Effector memory CD4-positive, alpha-beta T cell (primary cell): ENCODE measurements around the gene ARID1A.

Source experiments
- DNase-seq, 3 donors: peaks; one replicate each; pipeline ENCODE4 v3.0.0-alpha.2; 2020
- H3K27ac ChIP-seq: 2 replicates; pipeline ENCODE4 v1.7.0; 2013; ENCODE audit warnings: mild to moderate bottlenecking, low read length, moderate library complexity; ENCODE audit not compliant: insufficient read depth, poor library complexity, severe bottlenecking
- H3K27me3 ChIP-seq: replicated peaks from 2 replicates; pipeline ENCODE4 v1.7.0; 2013; ENCODE audit warnings: mild to moderate bottlenecking, low read length; ENCODE audit not compliant: insufficient read depth, control insufficient read depth, poor library complexity, severe bottlenecking
- H3K36me3 ChIP-seq: 2 replicates; pipeline ENCODE4 v1.7.0; 2013; ENCODE audit warnings: mild to moderate bottlenecking, low read length, moderate library complexity; ENCODE audit not compliant: control insufficient read depth, insufficient read depth
- H3K4me1 ChIP-seq: 2 replicates; pipeline ENCODE4 v1.7.0; 2013; ENCODE audit warnings: low read length, mild to moderate bottlenecking; ENCODE audit not compliant: control insufficient read depth, insufficient read depth, poor library complexity, severe bottlenecking
- H3K4me3 ChIP-seq: 2 replicates; pipeline ENCODE4 v1.7.0; 2013; ENCODE audit warnings: low read length, low read depth, mild to moderate bottlenecking; ENCODE audit not compliant: insufficient read depth, poor library complexity, severe bottlenecking
- H3K9me3 ChIP-seq: 2 replicates; pipeline ENCODE4 v1.7.0; 2013; ENCODE audit warnings: mild to moderate bottlenecking, low read length, moderate library complexity; ENCODE audit not compliant: control insufficient read depth

Gene ARID1A

DNA sequence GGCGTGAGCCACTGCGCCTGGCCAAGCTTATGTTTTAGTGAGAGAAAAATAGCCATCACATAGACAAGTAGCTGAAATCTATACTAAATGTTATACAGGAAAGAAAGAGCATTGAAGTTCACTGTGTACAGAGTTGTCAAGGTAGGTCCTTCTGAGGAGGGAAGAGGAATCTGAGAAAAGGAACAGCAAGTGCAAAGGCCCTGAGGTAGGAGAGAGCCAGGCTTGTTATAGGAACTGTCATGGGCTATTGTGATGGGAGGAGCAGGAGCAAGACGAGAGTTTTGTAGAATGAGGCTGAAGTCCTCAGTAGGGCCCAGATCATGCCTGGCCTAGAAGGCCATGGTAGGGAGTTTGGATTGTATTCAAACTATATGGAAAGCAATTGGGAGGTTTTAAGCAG is 135.2 kb downstream of the ARID1A start:
- Histone ChIP-seq H3K4me3 (no peak overlapping the region), H3K9me3 (no peaks in the 10 kb centered on the region), H3K27me3 (no peaks in the 10 kb centered on the region), H3K4me1 (peaks cover 71% of the 10 kb centered on the region), H3K36me3 (peaks cover 15% of the 10 kb centered on the region), H3K27ac (peak overlapping the region; percentile 99)
- no peak for DNase-seq
